ENCODE results near the gene MGAT4B. TPM values are rescaled to one million over a fixed set of nuclear protein-coding genes. Genes with fewer than 3 reads are reported as not detected.
A peak's percentile ranks its signal among the peaks of the same experiment; 100 is the strongest.

The MGAT4B gene
- total and polyA plus RNA-seq, 2 of the 4 experiments (the other 2 are of a cell fraction) = 73.7 to 155 TPM

DNA sequence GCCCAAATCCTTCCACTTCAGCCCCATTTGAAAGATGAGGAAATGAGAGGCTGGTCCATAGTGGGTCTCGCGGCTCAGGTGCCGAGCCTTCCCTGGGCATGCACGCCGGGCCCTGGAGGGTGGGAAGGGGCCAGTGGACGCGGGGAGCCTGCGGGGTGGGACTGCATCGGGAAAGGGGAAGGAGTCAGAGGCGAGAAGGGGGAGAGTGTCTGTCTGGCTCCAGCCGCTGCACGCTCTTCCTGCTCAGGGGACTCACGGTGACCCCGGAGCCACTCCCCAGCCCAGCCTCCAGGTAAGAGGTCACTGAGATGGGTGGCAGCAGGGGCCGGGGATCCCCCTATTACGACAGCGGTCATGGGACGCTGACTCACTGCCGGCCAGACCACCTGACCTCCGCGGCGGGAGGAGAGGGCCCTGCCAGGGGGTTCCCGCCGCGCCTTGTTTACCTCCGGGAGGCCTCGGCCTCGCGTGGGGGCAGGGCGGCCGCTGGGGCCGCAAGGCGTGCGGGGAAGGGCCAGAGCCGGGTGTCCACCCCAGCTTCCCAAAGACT is 12.2 kb upstream of the MGAT4B start (continued):
- TF ChIP-seq, protein P1, sequence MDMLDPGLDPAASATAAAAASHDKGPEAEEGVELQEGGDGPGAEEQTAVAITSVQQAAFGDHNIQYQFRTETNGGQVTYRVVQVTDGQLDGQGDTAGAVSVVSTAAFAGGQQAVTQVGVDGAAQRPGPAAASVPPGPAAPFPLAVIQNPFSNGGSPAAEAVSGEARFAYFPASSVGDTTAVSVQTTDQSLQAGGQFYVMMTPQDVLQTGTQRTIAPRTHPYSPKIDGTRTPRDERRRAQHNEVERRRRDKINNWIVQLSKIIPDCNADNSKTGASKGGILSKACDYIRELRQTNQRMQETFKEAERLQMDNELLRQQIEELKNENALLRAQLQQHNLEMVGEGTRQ (IDR thresholded peaks at IDR 0.05; ENCODE audit: low read depth, low read length) = peak; percentile 96
- TF ChIP-seq CEBPB (IDR thresholded peaks at IDR 0.05; ENCODE audit: low read depth, low read length) (peak; percentile 81), CHD1 (IDR thresholded peaks at IDR 0.05; ENCODE audit: low read depth, low read length) (no peak), RAD21 (IDR thresholded peaks at IDR 0.05; ENCODE audit: low read length) (no peak), POLR2A (IDR thresholded peaks at IDR 0.05; ENCODE audit: low read depth, low read length) (no peak), MXI1 (IDR thresholded peaks at IDR 0.05; ENCODE audit: borderline replicate concordance, low read depth, low read length) (no peak; the same call in 1 of the 2 replicates)

Measured in IMR-90 (cell line).